GM23338 (cell line): Measurements from ENCODE around the gene ARHGEF17. TPM values are rescaled to one million over a fixed set of nuclear protein-coding genes. Genes with fewer than 3 reads are reported as not detected.

Experiments
- CREB1 ChIP-seq: fragments of 250-450 bp; sonication (Bioruptor Pico); IDR thresholded peaks from 2 replicates; pipeline ENCODE4 v1.5.0; 2020; ENCODE audit warnings: low read depth, mild to moderate bottlenecking, moderate library complexity
- CTCF ChIP-seq, 2 experiments: fragments of 200-600 bp in 1 of 2; sonication (generic) in 1 of 2; conservative IDR thresholded peaks; 2 replicates each; pipeline versions ENCODE4 v1.5.1 to v1.6.1; 2016 to 2017; ENCODE audit warnings: antibody characterized with exemption in 2 of 2, low read depth in 2 of 2, mild to moderate bottlenecking in 2 of 2, moderate library complexity in 1 of 2
- EZH2phosphoT487 ChIP-seq: fragments of 200-600 bp; sonication (generic); IDR thresholded peaks from one replicate; pipeline ENCODE4 v1.8.1; 2018; ENCODE audit warnings: antibody characterized with exemption; ENCODE audit not compliant: unreplicated experiment
- STAT1 ChIP-seq: IDR thresholded peaks from one replicate; pipeline ENCODE4 v1.6.1; 2016; ENCODE audit warnings: antibody characterized with exemption; ENCODE audit not compliant: unreplicated experiment
- ZNF114 ChIP-seq: fragments of 250-450 bp; sonication (Bioruptor Pico); IDR thresholded peaks from 2 replicates; pipeline ENCODE4 v1.5.0; 2020; ENCODE audit warnings: mild to moderate bottlenecking, moderate library complexity
- ZNF331 ChIP-seq: fragments of 250-450 bp; sonication (Bioruptor Pico); IDR thresholded peaks from 2 replicates; pipeline ENCODE4 v1.5.0; 2020; ENCODE audit warnings: low read depth, mild to moderate bottlenecking, moderate library complexity
- ZNF462 ChIP-seq: fragments of 250-450 bp; sonication (Bioruptor Pico); IDR thresholded peaks from 2 replicates; pipeline ENCODE4 v1.5.0; 2020; ENCODE audit warnings: mild to moderate bottlenecking, moderate library complexity
- polyA plus RNA-seq: library from polyadenylated mRNA; unstranded; fragments of >200 nt; fragmentation: Nextera tagmentation; extraction: Ambion mirVana; gene quantifications from 2 replicates; pipeline ENCODE4 v1.2.1, GENCODE V29; 2016
- total RNA-seq: library from RNA; depleted of rRNA; stranded (reverse); fragments of >200 nt; shearing (Covaris generic); gene quantifications from 2 replicates; pipeline ENCODE4 v1.2.3, GENCODE V29; 2014

ARHGEF17 gene
- total and polyA plus RNA-seq, 2 experiments from 2014 or later, result 2.9 to 15.0 TPM

GRCh38 chr11:73360743-73361369 is 52.8 kb downstream of the ARHGEF17 start (continued):
- TF ChIP-seq ZNF462 (CRISPR knock-in tag) (no peak), ZNF331 (no peak), CREB1 (CRISPR knock-in tag) (no peak), CTCF (conservative IDR thresholded peaks at IDR 0.05; ENCODE audit: low read depth in 2 of 2) (no peak), EZH2phosphoT487 (no peak), STAT1 (no peak), ZNF114 (no peak)
